ENCODE results near the gene RERE.

Gene RERE

GRCh38 chr1:8689431-8690252, 127.8 kb downstream of the RERE start:
- no peak for DNase-seq (ENCODE audit: low read depth in 2 of 2)

- no peak for DNase-seq (ENCODE audit: low read depth in 2 of 2)
Measured at GRCh38 chr1:8687538-8687937, 129.9 kb downstream of the RERE start.

GRCh38 chr1:8687039-8687438, 130.4 kb downstream of the RERE start:
- no peak for DNase-seq (ENCODE audit: low read depth in 2 of 2)

GRCh38 chr1:8685463-8685862, 132.0 kb downstream of the RERE start:
- DNase-seq (ENCODE audit: low read depth in 2 of 2), result no peak

GRCh38 chr1:8684590-8684989, 132.8 kb downstream of the RERE start:
- no peak for DNase-seq (ENCODE audit: low read depth in 2 of 2)

GRCh38 chr1:8682573-8682972, 134.9 kb downstream of the RERE start:
- DNase-seq (ENCODE audit: low read depth in 2 of 2), result no peak

GRCh38 chr1:8681911-8682310, 135.5 kb downstream of the RERE start:
- no peak for DNase-seq (ENCODE audit: low read depth in 2 of 2)

GRCh38 chr1:8680664-8681650, 136.5 kb downstream of the RERE start:
- DNase-seq (ENCODE audit: low read depth in 2 of 2), result no peak

GRCh38 chr1:8679929-8680663, 137.3 kb downstream of the RERE start:
- DNase-seq (ENCODE audit: low read depth in 2 of 2), result no peak

GRCh38 chr1:8679395-8679800, 138.0 kb downstream of the RERE start:
- DNase-seq (ENCODE audit: low read depth in 2 of 2), result no peak

GRCh38 chr1:8678673-8679394, 138.6 kb downstream of the RERE start:
- no peak for DNase-seq (ENCODE audit: low read depth in 2 of 2)

- no peak for DNase-seq (ENCODE audit: low read depth in 2 of 2)
Measured at GRCh38 chr1:8677782-8678181, 139.7 kb downstream of the RERE start.

- no peak for DNase-seq (ENCODE audit: low read depth in 2 of 2)
Measured at GRCh38 chr1:8676813-8677212, 140.6 kb downstream of the RERE start.

GRCh38 chr1:8676072-8676471, 141.4 kb downstream of the RERE start:
- no peak for DNase-seq (ENCODE audit: low read depth in 2 of 2)

- DNase-seq (ENCODE audit: low read depth in 2 of 2), result no peak
Measured at GRCh38 chr1:8674912-8675311, 142.5 kb downstream of the RERE start.

- no peak for DNase-seq (ENCODE audit: low read depth in 2 of 2)
Measured at GRCh38 chr1:8674481-8674880, 143.0 kb downstream of the RERE start.

GRCh38 chr1:8671306-8671917, 146.0 kb downstream of the RERE start:
- DNase-seq (ENCODE audit: low read depth in 2 of 2), result no peak

- no peak for DNase-seq (ENCODE audit: low read depth in 2 of 2)
Measured at GRCh38 chr1:8670371-8670818, 147.0 kb downstream of the RERE start.

GRCh38 chr1:8669606-8670335, 147.7 kb downstream of the RERE start:
- no peak for DNase-seq (ENCODE audit: low read depth in 2 of 2)

All from stimulated activated CD8-positive, alpha-beta memory T cell treated with anti-CD3 and anti-CD28 coated beads, Interleukin-15, amount 100 ng/mL, for 48 hours (primary cell).